WTC11 (cell line): ENCODE data around the gene KCNG2. TPM values are rescaled to one million over a fixed set of nuclear protein-coding genes. Genes with fewer than 3 reads are reported as not detected.
A peak's percentile ranks its signal among the peaks of the same experiment; 100 is the strongest.

ENCODE experiments used
- ATAC-seq: fragments of 200-7000 bp; cut with Tn5 transposase; 2 replicates; pipeline ENCODE4 v1.10.0; 2021; ENCODE audit warnings: mild to moderate bottlenecking, moderate library complexity
- CTCF ChIA-PET: fragments of 300-600 bp; sonication (Branson Sonifier 250); formaldehyde crosslinking; loops from one replicate; lab custom pipeline; 2021; ENCODE audit warnings: antibody characterized with exemption; lab: Charles Lee
- POLR2A ChIA-PET: fragments of 350-600 bp; sonication (Branson Sonifier 250); formaldehyde crosslinking; loops from one replicate; lab custom pipeline; 2021; ENCODE audit warnings: antibody characterized with exemption; lab: Charles Lee
- DNase-seq: peaks from one replicate; pipeline ENCODE4 v3.0.0; 2021; ENCODE audit warnings: low spot score
- H3K27ac Mint-ChIP-seq: 2 replicates; pipeline ENCODE4 v1.8.0; 2021; ENCODE audit warnings: mixed read lengths
- H3K27me3 Mint-ChIP-seq: 2 replicates; pipeline ENCODE4 v1.8.0; 2021; ENCODE audit warnings: low read depth, mild to moderate bottlenecking, moderate library complexity, mixed read lengths
- H3K36me3 Mint-ChIP-seq: 2 replicates; pipeline ENCODE4 v1.8.0; 2021; ENCODE audit warnings: mixed read lengths
- H3K4me1 Mint-ChIP-seq: 2 replicates; pipeline ENCODE4 v1.8.0; 2022; ENCODE audit warnings: mixed read lengths
- H3K4me3 Mint-ChIP-seq: 2 replicates; pipeline ENCODE4 v1.8.0; 2021; ENCODE audit warnings: mild to moderate bottlenecking, moderate library complexity, mixed read lengths
- H3K9me3 Mint-ChIP-seq: 2 replicates; pipeline ENCODE4 v1.8.0; 2021; ENCODE audit warnings: mixed read lengths
- GABPB1 ChIP-seq: sonication (generic); formaldehyde crosslinking; IDR thresholded peaks from 2 replicates; pipeline ENCODE4 v1.8.1; 2023; ENCODE audit warnings: mild to moderate bottlenecking, missing genetic modification reagents
- KAT7 ChIP-seq: sonication (generic); formaldehyde crosslinking; IDR thresholded peaks from 2 replicates; pipeline ENCODE4 v1.8.1; 2023; ENCODE audit warnings: missing genetic modification reagents, mild to moderate bottlenecking, borderline replicate concordance
- NFATC4 ChIP-seq: fragments of 250-450 bp; sonication (Bioruptor Pico); IDR thresholded peaks from 2 replicates; pipeline ENCODE4 v1.9.0; 2021; ENCODE audit warnings: mild to moderate bottlenecking
- NFYB ChIP-seq: sonication (generic); formaldehyde crosslinking; conservative IDR thresholded peaks from 2 replicates; pipeline ENCODE4 v1.8.0; 2022; ENCODE audit warnings: low read depth, missing genetic modification reagents
- ZNF423 ChIP-seq: fragments of 250-450 bp; sonication (Bioruptor Pico); IDR thresholded peaks from 2 replicates; pipeline ENCODE4 v2.1.2; 2022; ENCODE audit warnings: mild to moderate bottlenecking, moderate library complexity
- ZNF671 ChIP-seq: fragments of 250-450 bp; sonication (Bioruptor Pico); IDR thresholded peaks from 2 replicates; pipeline ENCODE4 v1.8.0; 2021; ENCODE audit warnings: mild to moderate bottlenecking
- total RNA-seq: library from RNA; stranded (reverse); gene quantifications from 3 replicates; pipeline ENCODE4 v1.2.3, GENCODE V29; 2021
- TF ChIP-seq, protein P1 (sequence below): sonication (generic); formaldehyde crosslinking; IDR thresholded peaks from 2 replicates; pipeline ENCODE4 v1.8.1; 2023; ENCODE audit warnings: mild to moderate bottlenecking, moderate library complexity, missing genetic modification reagents
- TF ChIP-seq, protein P2 (sequence below): sonication (generic); formaldehyde crosslinking; IDR thresholded peaks from 2 replicates; pipeline ENCODE4 v1.8.0; 2023; ENCODE audit warnings: missing genetic modification reagents, mild to moderate bottlenecking, borderline replicate concordance
- TF ChIP-seq, protein P3 (sequence below): sonication (generic); formaldehyde crosslinking; IDR thresholded peaks from 2 replicates; pipeline ENCODE4 v1.8.1; 2023; ENCODE audit warnings: mild to moderate bottlenecking, missing genetic modification reagents, moderate library complexity

KCNG2 gene
- total RNA-seq, 1 experiment from 2014 or later, result 0.50 TPM

DNA sequence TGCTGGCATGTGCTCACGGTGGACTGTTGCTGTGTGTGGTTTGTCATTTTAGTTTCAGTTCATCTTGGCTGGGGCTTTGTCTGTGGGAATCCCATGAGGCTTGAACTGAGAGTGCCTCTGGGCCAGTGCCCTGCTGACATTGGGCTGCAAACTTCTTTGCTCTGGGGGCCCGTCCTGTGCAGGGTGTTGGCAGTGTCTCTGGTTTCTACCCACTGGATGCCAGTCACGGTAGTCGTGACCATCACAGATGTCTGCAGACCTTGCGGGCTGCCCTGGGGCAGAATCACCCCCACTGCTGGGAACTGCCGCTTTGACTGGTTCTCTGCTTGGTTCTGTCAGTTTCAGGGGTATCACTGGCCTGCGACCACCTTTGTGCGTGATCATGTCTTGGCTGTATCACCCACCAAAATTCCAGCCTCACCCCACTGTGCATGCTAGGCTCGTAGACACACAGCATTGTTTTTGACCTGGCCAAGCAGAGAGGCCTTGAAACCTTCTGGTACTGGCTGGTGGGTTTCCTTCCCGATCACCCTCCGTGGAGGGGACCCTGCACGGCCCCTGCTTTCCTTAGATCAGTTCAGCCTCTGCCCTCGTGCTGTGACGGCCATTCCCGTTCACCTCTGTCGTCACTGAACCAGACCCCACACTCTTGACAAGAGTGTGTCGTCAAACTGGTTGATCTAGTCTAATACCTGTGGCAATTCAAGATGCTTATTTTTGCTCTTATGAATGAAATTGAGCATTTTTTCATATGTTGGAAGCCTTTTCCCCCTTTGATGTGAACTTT is 57.6 kb downstream of the KCNG2 start (continued):
- TF ChIP-seq, protein P1, sequence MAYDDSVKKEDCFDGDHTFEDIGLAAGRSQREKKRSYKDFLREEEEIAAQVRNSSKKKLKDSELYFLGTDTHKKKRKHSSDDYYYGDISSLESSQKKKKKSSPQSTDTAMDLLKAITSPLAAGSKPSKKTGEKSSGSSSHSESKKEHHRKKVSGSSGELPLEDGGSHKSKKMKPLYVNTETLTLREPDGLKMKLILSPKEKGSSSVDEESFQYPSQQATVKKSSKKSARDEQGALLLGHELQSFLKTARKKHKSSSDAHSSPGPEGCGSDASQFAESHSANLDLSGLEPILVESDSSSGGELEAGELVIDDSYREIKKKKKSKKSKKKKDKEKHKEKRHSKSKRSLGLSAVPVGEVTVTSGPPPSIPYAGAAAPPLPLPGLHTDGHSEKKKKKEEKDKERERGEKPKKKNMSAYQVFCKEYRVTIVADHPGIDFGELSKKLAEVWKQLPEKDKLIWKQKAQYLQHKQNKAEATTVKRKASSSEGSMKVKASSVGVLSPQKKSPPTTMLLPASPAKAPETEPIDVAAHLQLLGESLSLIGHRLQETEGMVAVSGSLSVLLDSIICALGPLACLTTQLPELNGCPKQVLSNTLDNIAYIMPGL, result no peak
- TF ChIP-seq KAT7, result no peak

DNA sequence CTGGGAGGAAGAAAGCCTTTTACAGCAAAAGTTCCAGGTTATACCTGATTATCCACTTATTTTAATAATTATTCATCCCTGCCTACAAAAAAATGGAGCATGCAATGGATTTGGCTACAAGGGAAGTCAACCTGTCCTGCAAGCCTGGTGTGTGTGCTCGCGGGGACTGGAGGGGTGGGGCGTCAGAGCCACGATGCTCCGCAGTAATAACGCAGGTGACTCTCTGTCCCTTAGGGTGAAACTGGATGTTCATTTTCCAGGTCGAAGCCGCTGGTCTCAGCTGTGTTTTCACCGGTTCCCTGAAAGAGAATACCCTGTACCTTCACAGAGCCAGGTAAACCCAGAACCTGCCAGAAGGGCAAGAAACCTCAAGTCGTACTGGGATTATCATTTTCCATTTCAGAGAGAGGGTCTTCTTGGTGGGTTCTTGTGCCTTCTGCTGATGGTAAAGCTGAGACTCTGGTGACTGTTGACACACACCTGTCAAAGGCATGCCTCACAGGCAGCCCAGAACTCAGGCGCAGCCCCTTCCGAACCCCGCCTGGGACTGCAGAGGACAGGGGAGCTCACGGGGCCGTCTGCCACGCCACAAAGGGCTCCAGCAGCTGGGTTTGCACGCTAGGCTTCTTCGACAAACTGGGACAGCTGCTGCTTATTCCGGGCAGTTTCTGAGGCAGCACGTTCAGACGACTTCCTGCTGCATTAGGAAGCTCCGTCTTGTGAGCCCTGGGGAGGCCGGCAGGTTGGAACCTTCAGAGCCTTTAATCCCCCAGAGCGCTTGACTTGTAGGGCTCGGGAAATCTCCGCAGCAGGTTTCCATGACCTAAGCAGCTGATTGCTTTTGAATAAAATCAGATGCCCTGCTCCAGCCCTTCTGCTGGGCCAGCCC is 58.6 kb downstream of the KCNG2 start:
- ChIA-PET POLR2A (no interaction called here), CTCF (interaction anchor here (0.9 to 1.5 kb wide), 4 partner anchors 19 to 344 kb away, joined by 3 to 4 read pairs (median 4); no protein-coding TSS in a partner anchor)
- Mint-ChIP-seq H3K36me3 (no peaks in the 10 kb centered on the region), H3K4me3 (no peak overlapping the region), H3K27me3 (no peaks in the 10 kb centered on the region; the same call in none of the 2 replicates), H3K9me3 (no peaks in the 10 kb centered on the region), H3K4me1 (peaks cover 6% of the 10 kb centered on the region; the same call in 1 of the 2 replicates), H3K27ac (no peak overlapping the region)
- ATAC-seq (peak; percentile 78), DNase-seq (peak; percentile 49)
- peak; percentile 10; the same call in 1 of the 2 replicates for TF ChIP-seq ZNF423
- TF ChIP-seq NFYB (CRISPR knock-in tag), result no peak

DNA sequence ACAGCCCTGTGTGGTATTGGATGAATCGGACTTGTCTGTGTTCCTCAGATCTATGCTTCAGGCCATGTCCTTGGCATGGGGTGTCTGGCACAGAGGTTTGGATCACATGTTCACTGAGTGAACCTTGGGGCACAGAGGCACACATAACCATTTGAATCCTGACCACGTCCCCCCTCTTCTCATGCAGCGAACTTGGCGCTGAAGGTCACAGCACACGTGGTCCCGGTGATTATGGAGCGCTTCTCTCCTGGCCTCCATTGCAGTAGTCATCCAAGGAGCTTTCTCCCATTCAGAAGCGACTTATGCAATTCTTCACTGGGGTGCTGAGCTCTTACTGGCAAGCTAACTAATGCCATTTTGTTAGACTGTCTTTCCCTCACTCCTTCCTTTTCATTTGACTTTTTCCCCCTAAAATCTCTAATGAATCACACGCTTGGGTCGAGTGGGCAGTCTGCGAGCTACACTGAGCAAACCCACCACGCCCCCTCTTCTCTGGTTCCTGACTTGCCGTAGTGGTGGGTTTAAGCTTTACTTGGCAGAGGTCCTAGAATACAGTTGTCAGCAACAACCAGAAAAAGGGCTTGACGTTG is 59.4 kb downstream of the KCNG2 start:
- POLR2A ChIA-PET, result no interaction called here
- H3K4me1 Mint-ChIP-seq, result peaks cover 6% of the 10 kb centered on the region; the same call in 1 of the 2 replicates
- H3K27me3 Mint-ChIP-seq, result peaks cover 3% of the 10 kb centered on the region
- TF ChIP-seq, protein P2, sequence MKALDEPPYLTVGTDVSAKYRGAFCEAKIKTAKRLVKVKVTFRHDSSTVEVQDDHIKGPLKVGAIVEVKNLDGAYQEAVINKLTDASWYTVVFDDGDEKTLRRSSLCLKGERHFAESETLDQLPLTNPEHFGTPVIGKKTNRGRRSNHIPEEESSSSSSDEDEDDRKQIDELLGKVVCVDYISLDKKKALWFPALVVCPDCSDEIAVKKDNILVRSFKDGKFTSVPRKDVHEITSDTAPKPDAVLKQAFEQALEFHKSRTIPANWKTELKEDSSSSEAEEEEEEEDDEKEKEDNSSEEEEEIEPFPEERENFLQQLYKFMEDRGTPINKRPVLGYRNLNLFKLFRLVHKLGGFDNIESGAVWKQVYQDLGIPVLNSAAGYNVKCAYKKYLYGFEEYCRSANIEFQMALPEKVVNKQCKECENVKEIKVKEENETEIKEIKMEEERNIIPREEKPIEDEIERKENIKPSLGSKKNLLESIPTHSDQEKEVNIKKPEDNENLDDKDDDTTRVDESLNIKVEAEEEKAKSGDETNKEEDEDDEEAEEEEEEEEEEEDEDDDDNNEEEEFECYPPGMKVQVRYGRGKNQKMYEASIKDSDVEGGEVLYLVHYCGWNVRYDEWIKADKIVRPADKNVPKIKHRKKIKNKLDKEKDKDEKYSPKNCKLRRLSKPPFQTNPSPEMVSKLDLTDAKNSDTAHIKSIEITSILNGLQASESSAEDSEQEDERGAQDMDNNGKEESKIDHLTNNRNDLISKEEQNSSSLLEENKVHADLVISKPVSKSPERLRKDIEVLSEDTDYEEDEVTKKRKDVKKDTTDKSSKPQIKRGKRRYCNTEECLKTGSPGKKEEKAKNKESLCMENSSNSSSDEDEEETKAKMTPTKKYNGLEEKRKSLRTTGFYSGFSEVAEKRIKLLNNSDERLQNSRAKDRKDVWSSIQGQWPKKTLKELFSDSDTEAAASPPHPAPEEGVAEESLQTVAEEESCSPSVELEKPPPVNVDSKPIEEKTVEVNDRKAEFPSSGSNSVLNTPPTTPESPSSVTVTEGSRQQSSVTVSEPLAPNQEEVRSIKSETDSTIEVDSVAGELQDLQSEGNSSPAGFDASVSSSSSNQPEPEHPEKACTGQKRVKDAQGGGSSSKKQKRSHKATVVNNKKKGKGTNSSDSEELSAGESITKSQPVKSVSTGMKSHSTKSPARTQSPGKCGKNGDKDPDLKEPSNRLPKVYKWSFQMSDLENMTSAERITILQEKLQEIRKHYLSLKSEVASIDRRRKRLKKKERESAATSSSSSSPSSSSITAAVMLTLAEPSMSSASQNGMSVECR (CRISPR knock-in tag), result no peak
- TF ChIP-seq, protein P3, sequence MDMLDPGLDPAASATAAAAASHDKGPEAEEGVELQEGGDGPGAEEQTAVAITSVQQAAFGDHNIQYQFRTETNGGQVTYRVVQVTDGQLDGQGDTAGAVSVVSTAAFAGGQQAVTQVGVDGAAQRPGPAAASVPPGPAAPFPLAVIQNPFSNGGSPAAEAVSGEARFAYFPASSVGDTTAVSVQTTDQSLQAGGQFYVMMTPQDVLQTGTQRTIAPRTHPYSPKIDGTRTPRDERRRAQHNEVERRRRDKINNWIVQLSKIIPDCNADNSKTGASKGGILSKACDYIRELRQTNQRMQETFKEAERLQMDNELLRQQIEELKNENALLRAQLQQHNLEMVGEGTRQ (CRISPR knock-in tag), result 0 out of 2 replicates have a peak, but pooled peaks have one; percentile 12
- TF ChIP-seq NFATC4 (CRISPR knock-in tag) (no peak), GABPB1 (CRISPR knock-in tag) (no peak), ZNF671 (CRISPR knock-in tag) (no peak), NFYB (CRISPR knock-in tag) (no peak)
- DNase-seq (no peak), ATAC-seq (no peak; the same call in 1 of the 2 replicates)
- peak overlapping the region; percentile 86 for H3K27ac Mint-ChIP-seq
- CTCF ChIA-PET, result interaction anchor here (0.8 to 1.5 kb wide), 5 partner anchors 18 to 343 kb away, joined by 3 to 4 read pairs (median 3); no protein-coding TSS in a partner anchor
- no peaks in the 10 kb centered on the region for H3K36me3 Mint-ChIP-seq
- no peaks in the 10 kb centered on the region for H3K9me3 Mint-ChIP-seq
- peak overlapping the region; percentile 34; the same call in 1 of the 2 replicates for H3K4me3 Mint-ChIP-seq
